Measurements from ENCODE around the gene GRWD1. TPM values are rescaled to one million over a fixed set of nuclear protein-coding genes. Genes with fewer than 3 reads are reported as not detected.

Gene GRWD1
- total RNA-seq, 1 experiment from 2014 or later: 54.8 TPM

- DNase-seq (ENCODE audit: low spot score): peak; percentile 79
These were observed 21.0 kb upstream of the GRWD1 start for GRCh38 chr19:48424694-48425219.

GRCh38 chr19:48428670-48429069 is 17.1 kb upstream of the GRWD1 start:
- no peak for DNase-seq (ENCODE audit: low spot score)

- no peak for DNase-seq (ENCODE audit: low spot score)
These were observed 12.4 kb upstream of the GRWD1 start for GRCh38 chr19:48433337-48433736.

- DNase-seq (ENCODE audit: low spot score): no peak
These were observed 9.2 kb upstream of the GRWD1 start for GRCh38 chr19:48436586-48436985.

GRCh38 chr19:48441360-48442050 is 4.3 kb upstream of the GRWD1 start:
- DNase-seq (ENCODE audit: low spot score): no peak

- DNase-seq (ENCODE audit: low spot score): no peak
These were observed 3.4 kb upstream of the GRWD1 start for GRCh38 chr19:48442116-48443035.

- no peak for DNase-seq (ENCODE audit: low spot score)
These were observed 2.5 kb upstream of the GRWD1 start for GRCh38 chr19:48443256-48443655.

- no peak for DNase-seq (ENCODE audit: low spot score)
These were observed 2.1 kb upstream of the GRWD1 start for GRCh38 chr19:48443731-48444128.

GRCh38 chr19:48444129-48444935 is 1.5 kb upstream of the GRWD1 start:
- DNase-seq (ENCODE audit: low spot score): no peak

- no peak for DNase-seq (ENCODE audit: low spot score)
These were observed 915 bp upstream of the GRWD1 start for GRCh38 chr19:48444936-48445200.

GRCh38 chr19:48445256-48445605 is 552 bp upstream of the GRWD1 start:
- peak; percentile 90 for DNase-seq (ENCODE audit: low spot score)

- no peak for DNase-seq (ENCODE audit: low spot score)
These were observed 796 bp downstream of the GRWD1 start for GRCh38 chr19:48446579-48446978.

GRCh38 chr19:48448563-48448962 is 2.8 kb downstream of the GRWD1 start:
- DNase-seq (ENCODE audit: low spot score): no peak

GRCh38 chr19:48450441-48450840 is 4.7 kb downstream of the GRWD1 start:
- no peak for DNase-seq (ENCODE audit: low spot score)

- DNase-seq (ENCODE audit: low spot score): no peak
These were observed 5.1 kb downstream of the GRWD1 start for GRCh38 chr19:48450863-48451262.

GRCh38 chr19:48451624-48452023 is 5.8 kb downstream of the GRWD1 start:
- DNase-seq (ENCODE audit: low spot score): no peak

- DNase-seq (ENCODE audit: low spot score): no peak
These were observed 6.8 kb downstream of the GRWD1 start for GRCh38 chr19:48452289-48453190.

GRCh38 chr19:48454150-48454730 is 8.5 kb downstream of the GRWD1 start:
- no peak for DNase-seq (ENCODE audit: low spot score)

- no peak for DNase-seq (ENCODE audit: low spot score)
These were observed 9.6 kb downstream of the GRWD1 start, which contains the start of gene KCNJ14 for GRCh38 chr19:48455171-48455907. Gene KCNJ14, plus strand, starts transcription at chr19:48455574. Its CDS starts 6,151 bp downstream, at chr19:48461725.
